ENCODE results near the gene MEIOC. TPM values are rescaled to one million over a fixed set of nuclear protein-coding genes. Genes with fewer than 3 reads are reported as not detected.

The MEIOC gene
- total RNA-seq, 1 donor from 2014 or later = 0.60 TPM

Other genes with a start within 250 kb of the MEIOC start
- 45.9 and 51.5 TPM in 2 replicates for gene GPATCH8, start 153.1 kb upstream of the MEIOC start, total RNA-seq (ENCODE audit: low replicate concordance)
- gene FZD2, start 99.0 kb upstream of the MEIOC start, total RNA-seq (ENCODE audit: low replicate concordance) = 3.6 and 54.4 TPM in 2 replicates
- gene CCDC43, start 33.3 kb downstream of the MEIOC start, total RNA-seq (ENCODE audit: low replicate concordance) = 23.7 and 23.9 TPM in 2 replicates
- 7.3 and 27.7 TPM in 2 replicates for gene DBF4B, start 52.2 kb downstream of the MEIOC start, total RNA-seq (ENCODE audit: low replicate concordance)
- 4.6 and 4.7 TPM in 2 replicates for gene ADAM11, start 102.5 kb downstream of the MEIOC start, total RNA-seq (ENCODE audit: low replicate concordance)
- gene GJC1, start 173.8 kb downstream of the MEIOC start, total RNA-seq (ENCODE audit: low replicate concordance) = 20.2 and 62.6 TPM in 2 replicates
- gene HIGD1B, start 191.4 kb downstream of the MEIOC start, total RNA-seq (ENCODE audit: low replicate concordance) = not detected in 2 replicates
- 111 and 122 TPM in 2 replicates for gene EFTUD2, start 243.0 kb downstream of the MEIOC start, total RNA-seq (ENCODE audit: low replicate concordance)